Measurements from ENCODE around the gene PDZD2. TPM values are rescaled to one million over a fixed set of nuclear protein-coding genes. Genes with fewer than 3 reads are reported as not detected.

The PDZD2 gene
- total and polyA plus RNA-seq, 12 donors = 2.2 to 10.3 (median 5.0) TPM

DNA sequence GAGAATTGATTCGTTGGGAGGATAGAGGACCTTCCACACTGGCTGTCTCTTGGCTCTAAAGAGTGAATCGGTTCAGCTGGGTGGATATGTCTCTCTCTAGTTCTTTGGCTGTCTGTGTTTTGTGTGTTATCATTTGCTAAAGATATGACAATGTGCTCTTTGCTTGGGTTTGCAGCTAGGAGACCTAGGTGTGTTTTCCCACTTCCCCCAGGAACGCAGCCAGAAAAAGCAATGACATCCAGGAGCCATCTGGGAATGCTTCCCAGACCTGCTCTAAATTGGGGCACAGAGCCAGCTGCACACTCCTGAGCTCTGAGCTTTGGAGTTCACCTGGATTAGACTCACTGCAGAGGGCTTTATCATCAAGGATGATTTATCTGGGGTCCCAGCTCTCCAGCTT, 12.8 kb upstream of the PDZD2 start:
- Histone ChIP-seq H3K27ac (no peak overlapping the region), H3K9me3 (replicated peaks in 1 of 3) (no peaks in the 10 kb centered on the region), H3K4me1 (replicated peaks in 1 of 2) (no peaks in the 10 kb centered on the region), H3K27me3 (no peaks in the 10 kb centered on the region), H3K36me3 (replicated peaks in 1 of 2) (no peaks in the 10 kb centered on the region), H3K4me3 (no peak overlapping the region)
- DNase-seq = no peak
- intact Hi-C loops (cut with DNase I) = no loop called here
- no peak for TF ChIP-seq POLR2A (IDR thresholded peaks at IDR 0.05)
- TF ChIP-seq, protein P1, sequence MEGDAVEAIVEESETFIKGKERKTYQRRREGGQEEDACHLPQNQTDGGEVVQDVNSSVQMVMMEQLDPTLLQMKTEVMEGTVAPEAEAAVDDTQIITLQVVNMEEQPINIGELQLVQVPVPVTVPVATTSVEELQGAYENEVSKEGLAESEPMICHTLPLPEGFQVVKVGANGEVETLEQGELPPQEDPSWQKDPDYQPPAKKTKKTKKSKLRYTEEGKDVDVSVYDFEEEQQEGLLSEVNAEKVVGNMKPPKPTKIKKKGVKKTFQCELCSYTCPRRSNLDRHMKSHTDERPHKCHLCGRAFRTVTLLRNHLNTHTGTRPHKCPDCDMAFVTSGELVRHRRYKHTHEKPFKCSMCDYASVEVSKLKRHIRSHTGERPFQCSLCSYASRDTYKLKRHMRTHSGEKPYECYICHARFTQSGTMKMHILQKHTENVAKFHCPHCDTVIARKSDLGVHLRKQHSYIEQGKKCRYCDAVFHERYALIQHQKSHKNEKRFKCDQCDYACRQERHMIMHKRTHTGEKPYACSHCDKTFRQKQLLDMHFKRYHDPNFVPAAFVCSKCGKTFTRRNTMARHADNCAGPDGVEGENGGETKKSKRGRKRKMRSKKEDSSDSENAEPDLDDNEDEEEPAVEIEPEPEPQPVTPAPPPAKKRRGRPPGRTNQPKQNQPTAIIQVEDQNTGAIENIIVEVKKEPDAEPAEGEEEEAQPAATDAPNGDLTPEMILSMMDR (IDR thresholded peaks at IDR 0.05) = no peak
- WGBS, 4 donors = 53 to 57% (median 56%) methylated on average over 3 of the region's 3 CpGs

DNA sequence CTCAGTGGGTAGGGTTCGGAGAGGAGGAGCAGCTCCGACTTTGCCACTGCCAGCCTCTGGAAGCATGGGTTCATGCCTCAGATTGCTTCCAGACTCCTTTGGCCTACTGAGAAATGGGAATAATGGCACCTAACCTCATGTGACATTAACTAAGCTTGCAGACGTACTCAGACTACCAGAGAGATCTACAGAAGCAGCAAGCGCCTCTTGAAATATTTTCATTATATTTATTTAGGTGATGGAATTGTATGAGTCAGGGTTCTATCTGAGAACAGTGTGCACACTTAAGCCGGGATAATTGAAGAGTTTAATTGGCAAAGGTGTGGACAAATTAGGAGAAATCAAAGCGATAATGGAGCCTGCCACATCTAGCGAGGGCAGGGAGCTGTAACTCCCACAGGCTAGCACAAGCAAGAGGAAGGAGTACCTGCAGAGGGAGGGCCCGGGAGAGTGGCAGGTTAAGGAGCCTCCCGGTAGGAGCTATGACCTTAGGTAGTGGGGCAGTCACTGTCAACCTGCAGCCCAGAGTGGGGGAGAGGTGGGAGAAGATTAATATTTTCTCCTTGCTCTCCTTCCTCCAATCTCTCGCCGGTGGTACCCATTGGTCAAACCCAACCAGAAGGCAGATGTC, 12.2 kb upstream of the PDZD2 start:
- Histone ChIP-seq H3K9me3 (replicated peaks in 1 of 3) (no peaks in the 10 kb centered on the region), H3K4me3 (no peak overlapping the region), H3K4me1 (replicated peaks in 1 of 2) (no peaks in the 10 kb centered on the region), H3K27me3 (no peaks in the 10 kb centered on the region), H3K27ac (no peak overlapping the region), H3K36me3 (replicated peaks in 1 of 2) (no peaks in the 10 kb centered on the region)
- no peak for TF ChIP-seq POLR2A (IDR thresholded peaks at IDR 0.05)
- TF ChIP-seq, protein P1 (IDR thresholded peaks at IDR 0.05) = no peak
- WGBS, 4 donors = 75 to 82% (median 78%) methylated on average over 9 to 11 of the region's 11 CpGs
- no peak for DNase-seq
- intact Hi-C loops (cut with DNase I) = no loop called here

DNA sequence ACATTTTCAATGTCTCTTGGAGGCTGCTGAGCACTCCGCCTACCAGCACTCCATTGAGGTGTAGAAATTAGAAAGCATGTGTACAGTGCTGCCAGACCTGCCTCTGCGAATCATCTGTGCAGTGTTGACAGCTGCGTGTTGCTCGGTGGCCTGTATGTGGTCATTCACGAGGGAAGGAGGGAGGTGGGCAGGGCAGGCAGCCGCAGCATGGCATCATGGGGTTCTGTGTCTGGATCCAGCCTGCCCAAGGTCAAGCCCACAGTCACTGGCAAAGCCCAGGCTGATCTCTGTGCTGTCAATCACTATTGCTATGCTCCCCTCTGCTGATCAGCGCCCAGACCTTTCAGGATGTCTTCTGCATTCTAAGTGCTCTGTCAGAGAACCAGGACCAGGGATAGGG, 8.0 kb upstream of the PDZD2 start:
- H3K4me3 ChIP-seq = no peak overlapping the region
- no peaks in the 10 kb centered on the region for H3K36me3 ChIP-seq (replicated peaks in 1 of 2)
- peak; percentile 30 to 80 (median 41) for DNase-seq
- no peaks in the 10 kb centered on the region for H3K9me3 ChIP-seq (replicated peaks in 1 of 3)
- TF ChIP-seq POLR2A (IDR thresholded peaks at IDR 0.05) = no peak
- TF ChIP-seq, protein P1 (IDR thresholded peaks at IDR 0.05) = no peak
- peaks cover 0 to 9% of the 10 kb centered on the region in 2 donors for H3K4me1 ChIP-seq (replicated peaks in 1 of 2)
- no peaks in the 10 kb centered on the region for H3K27me3 ChIP-seq
- intact Hi-C loops (cut with DNase I) = no loop called here
- no peak overlapping the region for H3K27ac ChIP-seq
- 44 to 82% (median 49%) methylated on average over 3 to 7 of the region's 7 CpGs for WGBS, 4 donors

DNA sequence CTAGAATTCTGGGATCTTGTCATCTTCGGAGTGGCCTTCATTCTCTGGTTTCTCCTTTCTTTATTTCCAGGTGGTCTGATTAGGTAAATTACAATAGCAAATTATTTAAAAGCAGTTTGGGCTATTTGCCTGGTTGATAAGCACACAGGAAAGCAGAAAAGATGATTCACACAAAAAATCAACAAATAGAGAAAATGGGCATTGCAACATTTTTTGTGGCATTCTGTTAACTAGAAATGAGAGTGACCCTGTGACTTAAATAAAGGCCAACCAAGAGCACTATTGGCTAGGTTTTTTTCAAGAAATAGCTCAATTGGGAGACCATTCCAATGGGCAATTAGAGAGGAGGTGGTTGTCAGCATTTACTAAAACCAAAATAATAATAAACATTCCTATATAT, 6.5 kb upstream of the PDZD2 start:
- Histone ChIP-seq H3K4me3 (no peak overlapping the region), H3K4me1 (replicated peaks in 1 of 2) (peaks cover 3 to 18% of the 10 kb centered on the region in 2 donors), H3K9me3 (replicated peaks in 1 of 3) (no peaks in the 10 kb centered on the region), H3K27me3 (no peaks in the 10 kb centered on the region), H3K36me3 (replicated peaks in 1 of 2) (no peaks in the 10 kb centered on the region), H3K27ac (no peak overlapping the region)
- intact Hi-C loops (cut with DNase I) = no loop called here
- no peak for DNase-seq
- 67 to 88% (median 81%) methylated on average over 1 of the region's 1 CpG for WGBS, 4 donors
- TF ChIP-seq POLR2A (IDR thresholded peaks at IDR 0.05) = no peak
- TF ChIP-seq, protein P1 (IDR thresholded peaks at IDR 0.05) = no peak
